Neural cell (in vitro differentiated cells): Measurements from ENCODE around the gene TRMO. TPM values are rescaled to one million over a fixed set of nuclear protein-coding genes. Genes with fewer than 3 reads are reported as not detected.

Experiments
- H2AFZ ChIP-seq: fragments of 200-600, 300-800 bp; sonication (generic), shearing (Covaris generic); 2 replicates; pipeline ENCODE4 v1.6.0; 2014; ENCODE audit warnings: low read depth, mild to moderate bottlenecking, antibody characterized with exemption, low read length, moderate library complexity
- H3F3A ChIP-seq: fragments of 200-600 bp; shearing (Covaris generic); 2 replicates; pipeline ENCODE4 v1.6.1; 2016; ENCODE audit warnings: mild to moderate bottlenecking, moderate library complexity, mixed read lengths, antibody characterized with exemption, low read length; ENCODE audit not compliant: insufficient read depth, poor library complexity, severe bottlenecking
- H3K27ac ChIP-seq: fragments of 200-600, 300-800 bp; sonication (generic), shearing (Covaris generic); 2 replicates; pipeline ENCODE4 v1.5.1; 2014; ENCODE audit warnings: mild to moderate bottlenecking, low read length, moderate library complexity
- H3K27me3 ChIP-seq: fragments of 300-800, 200-600 bp; sonication (generic), shearing (Covaris generic); 2 replicates; pipeline ENCODE4 v1.6.0; 2014; ENCODE audit warnings: mild to moderate bottlenecking, low read depth, low read length, moderate library complexity; ENCODE audit not compliant: insufficient read depth
- H3K36me3 ChIP-seq: fragments of 300-800, 200-600 bp; sonication (generic), shearing (Covaris generic); 2 replicates; pipeline ENCODE4 v1.5.1; 2014; ENCODE audit warnings: mild to moderate bottlenecking, antibody characterized with exemption, low read length, moderate library complexity; ENCODE audit not compliant: insufficient read depth
- H3K4me2 ChIP-seq: fragments of 300-800, 200-600 bp; sonication (generic), shearing (Covaris generic); 2 replicates; pipeline ENCODE4 v1.6.0; 2014; ENCODE audit warnings: mild to moderate bottlenecking, low read length
- H3K4me3 ChIP-seq: fragments of 300-800, 200-600 bp; sonication (generic), shearing (Covaris generic); 2 replicates; pipeline ENCODE4 v1.5.1; 2014; ENCODE audit warnings: mild to moderate bottlenecking, low read length, moderate library complexity
- H3K79me2 ChIP-seq: fragments of 200-600 bp; shearing (Covaris generic); replicated peaks from 2 replicates; pipeline ENCODE4 v1.6.0; 2014; ENCODE audit warnings: mild to moderate bottlenecking, low read length, moderate library complexity; ENCODE audit not compliant: insufficient read depth
- H3K9ac ChIP-seq: fragments of 300-800, 200-600 bp; sonication (generic), shearing (Covaris generic); 2 replicates; pipeline ENCODE4 v1.6.1; 2016; ENCODE audit warnings: mild to moderate bottlenecking, low read length, mixed read lengths
- H3K9me2 ChIP-seq: fragments of 200-600 bp; shearing (Covaris generic); 2 replicates; pipeline ENCODE4 v1.6.1; 2016; ENCODE audit warnings: mild to moderate bottlenecking, low read length, mixed read lengths; ENCODE audit not compliant: insufficient read depth
- H3K9me3 ChIP-seq: fragments of 200-600, 300-800 bp; sonication (generic), shearing (Covaris generic); 2 replicates; pipeline ENCODE4 v1.6.1; 2016; ENCODE audit warnings: mild to moderate bottlenecking, mixed run types, low read length, moderate library complexity, mixed read lengths
- H4K20me1 ChIP-seq: fragments of 200-600 bp; shearing (Covaris generic); 2 replicates; pipeline ENCODE4 v1.6.1; 2016; ENCODE audit warnings: mild to moderate bottlenecking, mixed run types; ENCODE audit not compliant: insufficient read depth
- EP300 ChIP-seq: fragments of 450-650 bp; conservative IDR thresholded peaks from 2 replicates; pipeline ENCODE4 v1.6.1; 2014; ENCODE audit warnings: antibody characterized with exemption, mild to moderate bottlenecking, moderate library complexity; ENCODE audit not compliant: poor library complexity, severe bottlenecking
- EZH2 ChIP-seq: fragments of 200-600, 300-800 bp; shearing (Covaris generic), sonication (generic); IDR thresholded peaks from 2 replicates; pipeline ENCODE4 v1.6.1; 2014; ENCODE audit warnings: antibody characterized with exemption, low read length, borderline replicate concordance, mild to moderate bottlenecking; ENCODE audit not compliant: insufficient read depth, poor library complexity, severe bottlenecking
- MXI1 ChIP-seq: fragments of 450-650 bp; conservative IDR thresholded peaks from 2 replicates; pipeline ENCODE4 v1.6.1; 2014; ENCODE audit warnings: antibody characterized with exemption, mild to moderate bottlenecking; ENCODE audit not compliant: poor library complexity, severe bottlenecking
- POLR2AphosphoS5 ChIP-seq: IDR thresholded peaks from 2 replicates; pipeline ENCODE4 v1.6.1; 2012
- RAD21 ChIP-seq: fragments of 450-650 bp; conservative IDR thresholded peaks from 2 replicates; pipeline ENCODE4 v1.6.1; 2014; ENCODE audit warnings: antibody characterized with exemption, mild to moderate bottlenecking, moderate library complexity
- SMC3 ChIP-seq: fragments of 450-650 bp; conservative IDR thresholded peaks from 2 replicates; pipeline ENCODE4 v1.6.1; 2014; ENCODE audit warnings: antibody characterized with exemption, mild to moderate bottlenecking, moderate library complexity; ENCODE audit not compliant: poor library complexity
- TAF1 ChIP-seq: IDR thresholded peaks from 2 replicates; pipeline ENCODE4 v1.6.1; 2012; ENCODE audit warnings: low read depth
- polyA plus RNA-seq: library from polyadenylated mRNA; depleted of rRNA; stranded (reverse); fragments of >200 nt; gene quantifications from 2 replicates; pipeline ENCODE4 v1.2.3, GENCODE V29; 2014
- TF ChIP-seq, protein P1 (sequence below): fragments of 450-650 bp; IDR thresholded peaks from 2 replicates; pipeline ENCODE4 v1.5.1; 2014; ENCODE audit warnings: antibody characterized with exemption, mild to moderate bottlenecking, moderate library complexity; ENCODE audit not compliant: poor library complexity, severe bottlenecking
- TF ChIP-seq, protein P2 (sequence below): IDR thresholded peaks from 2 replicates; pipeline ENCODE4 v1.6.1; 2012; ENCODE audit warnings: borderline replicate concordance

Gene TRMO
- polyA plus RNA-seq, 1 donor from 2014 or later = 15.4 TPM

DNA sequence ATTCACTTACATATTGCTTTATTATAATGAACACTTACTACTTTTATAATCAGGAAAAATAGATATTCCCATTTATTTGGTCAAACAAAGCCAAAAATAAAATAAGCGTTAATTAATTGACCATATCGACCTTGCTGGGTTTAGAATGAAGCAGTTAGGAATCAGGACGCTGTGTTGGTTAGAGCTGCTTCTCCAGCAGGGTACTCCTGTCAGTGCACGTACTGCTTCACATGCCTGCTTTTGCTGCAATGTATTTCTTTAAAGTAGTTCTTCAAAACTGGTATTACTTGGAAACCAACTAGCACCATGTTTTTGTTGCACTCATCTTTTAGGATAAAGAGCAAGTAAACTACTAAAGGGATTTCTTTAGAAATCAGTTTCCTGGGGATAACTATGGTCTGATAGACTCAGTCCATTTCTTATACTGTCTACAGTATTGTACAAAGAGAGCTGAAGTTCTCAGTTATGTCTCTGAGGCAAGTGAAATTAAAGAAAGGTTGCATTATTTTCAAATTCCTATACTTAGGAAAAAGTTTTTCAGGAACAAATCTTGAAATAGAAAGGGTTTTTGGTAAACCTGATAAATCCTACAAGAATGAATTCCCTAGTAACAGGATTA is 6.8 kb upstream of the TRMO start:
- H3K9me2 ChIP-seq = no peaks in the 10 kb centered on the region
- no peaks in the 10 kb centered on the region for H4K20me1 ChIP-seq
- TF ChIP-seq MXI1 (no peak), SMC3 (no peak), TAF1 (no peak), EZH2 (no peak), EP300 (no peak), POLR2AphosphoS5 (no peak)
- TF ChIP-seq, protein P1, sequence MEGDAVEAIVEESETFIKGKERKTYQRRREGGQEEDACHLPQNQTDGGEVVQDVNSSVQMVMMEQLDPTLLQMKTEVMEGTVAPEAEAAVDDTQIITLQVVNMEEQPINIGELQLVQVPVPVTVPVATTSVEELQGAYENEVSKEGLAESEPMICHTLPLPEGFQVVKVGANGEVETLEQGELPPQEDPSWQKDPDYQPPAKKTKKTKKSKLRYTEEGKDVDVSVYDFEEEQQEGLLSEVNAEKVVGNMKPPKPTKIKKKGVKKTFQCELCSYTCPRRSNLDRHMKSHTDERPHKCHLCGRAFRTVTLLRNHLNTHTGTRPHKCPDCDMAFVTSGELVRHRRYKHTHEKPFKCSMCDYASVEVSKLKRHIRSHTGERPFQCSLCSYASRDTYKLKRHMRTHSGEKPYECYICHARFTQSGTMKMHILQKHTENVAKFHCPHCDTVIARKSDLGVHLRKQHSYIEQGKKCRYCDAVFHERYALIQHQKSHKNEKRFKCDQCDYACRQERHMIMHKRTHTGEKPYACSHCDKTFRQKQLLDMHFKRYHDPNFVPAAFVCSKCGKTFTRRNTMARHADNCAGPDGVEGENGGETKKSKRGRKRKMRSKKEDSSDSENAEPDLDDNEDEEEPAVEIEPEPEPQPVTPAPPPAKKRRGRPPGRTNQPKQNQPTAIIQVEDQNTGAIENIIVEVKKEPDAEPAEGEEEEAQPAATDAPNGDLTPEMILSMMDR = no peak
- TF ChIP-seq, protein P2, sequence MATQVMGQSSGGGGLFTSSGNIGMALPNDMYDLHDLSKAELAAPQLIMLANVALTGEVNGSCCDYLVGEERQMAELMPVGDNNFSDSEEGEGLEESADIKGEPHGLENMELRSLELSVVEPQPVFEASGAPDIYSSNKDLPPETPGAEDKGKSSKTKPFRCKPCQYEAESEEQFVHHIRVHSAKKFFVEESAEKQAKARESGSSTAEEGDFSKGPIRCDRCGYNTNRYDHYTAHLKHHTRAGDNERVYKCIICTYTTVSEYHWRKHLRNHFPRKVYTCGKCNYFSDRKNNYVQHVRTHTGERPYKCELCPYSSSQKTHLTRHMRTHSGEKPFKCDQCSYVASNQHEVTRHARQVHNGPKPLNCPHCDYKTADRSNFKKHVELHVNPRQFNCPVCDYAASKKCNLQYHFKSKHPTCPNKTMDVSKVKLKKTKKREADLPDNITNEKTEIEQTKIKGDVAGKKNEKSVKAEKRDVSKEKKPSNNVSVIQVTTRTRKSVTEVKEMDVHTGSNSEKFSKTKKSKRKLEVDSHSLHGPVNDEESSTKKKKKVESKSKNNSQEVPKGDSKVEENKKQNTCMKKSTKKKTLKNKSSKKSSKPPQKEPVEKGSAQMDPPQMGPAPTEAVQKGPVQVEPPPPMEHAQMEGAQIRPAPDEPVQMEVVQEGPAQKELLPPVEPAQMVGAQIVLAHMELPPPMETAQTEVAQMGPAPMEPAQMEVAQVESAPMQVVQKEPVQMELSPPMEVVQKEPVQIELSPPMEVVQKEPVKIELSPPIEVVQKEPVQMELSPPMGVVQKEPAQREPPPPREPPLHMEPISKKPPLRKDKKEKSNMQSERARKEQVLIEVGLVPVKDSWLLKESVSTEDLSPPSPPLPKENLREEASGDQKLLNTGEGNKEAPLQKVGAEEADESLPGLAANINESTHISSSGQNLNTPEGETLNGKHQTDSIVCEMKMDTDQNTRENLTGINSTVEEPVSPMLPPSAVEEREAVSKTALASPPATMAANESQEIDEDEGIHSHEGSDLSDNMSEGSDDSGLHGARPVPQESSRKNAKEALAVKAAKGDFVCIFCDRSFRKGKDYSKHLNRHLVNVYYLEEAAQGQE = no peak

DNA sequence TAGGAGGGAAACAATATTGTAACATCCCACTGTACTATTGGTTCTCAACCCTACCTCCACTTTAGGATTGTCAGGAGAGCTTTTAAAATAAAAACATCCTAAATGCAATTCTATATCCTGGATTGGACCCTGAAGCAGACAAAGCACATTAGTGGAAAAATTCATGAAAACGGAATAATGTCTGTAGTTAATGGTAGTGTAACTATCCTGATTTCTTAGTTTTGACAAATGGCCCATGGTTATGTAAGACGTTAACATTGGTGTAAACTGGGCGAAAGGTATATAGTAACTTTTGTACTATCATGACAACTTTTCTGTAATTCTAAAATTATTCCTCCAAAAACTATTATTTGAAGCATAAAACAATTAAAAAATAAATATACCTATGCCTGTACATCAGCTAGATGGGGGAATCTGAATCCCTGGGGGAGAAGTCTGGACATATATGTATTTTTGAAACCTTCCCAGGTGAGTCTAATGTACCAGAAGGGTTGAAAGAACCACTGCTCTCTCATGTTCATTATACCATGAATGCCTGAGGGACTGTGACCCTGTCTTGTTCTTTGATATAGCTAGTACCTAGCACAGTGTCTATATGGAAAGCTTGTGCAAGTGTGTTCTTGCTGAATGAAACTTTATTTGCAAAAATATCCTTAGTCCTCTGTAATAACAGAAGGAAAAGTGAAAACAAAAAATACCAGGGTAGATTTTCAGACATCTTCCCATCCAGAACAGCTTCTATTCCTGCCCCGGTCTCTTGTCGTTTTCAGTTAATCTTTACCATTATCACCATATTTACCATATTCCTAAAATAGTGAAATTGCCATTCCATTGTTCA is 3.4 kb upstream of the TRMO start:
- Histone ChIP-seq H3K4me2 (no peak overlapping the region), H3K9ac (no peak overlapping the region)

More for the DNA sequence above, 6.8 kb upstream of the TRMO start:
- Histone ChIP-seq H3K36me3 (no peaks in the 10 kb centered on the region), H3K9ac (no peak overlapping the region), H3K27ac (no peak overlapping the region), H3F3A (no peaks in the 10 kb centered on the region), H3K4me2 (no peak overlapping the region), H3K4me3 (no peak overlapping the region), H3K27me3 (peaks cover 65% of the 10 kb centered on the region), H2AFZ (no peak overlapping the region), H3K9me3 (no peaks in the 10 kb centered on the region), H3K79me2 (no peaks in the 10 kb centered on the region)

More for the DNA sequence above, 3.4 kb upstream of the TRMO start:
- H3K27me3 ChIP-seq = peaks cover 52% of the 10 kb centered on the region
- no peaks in the 10 kb centered on the region for H3K9me2 ChIP-seq
- H3F3A ChIP-seq = no peaks in the 10 kb centered on the region
- H3K9me3 ChIP-seq = no peaks in the 10 kb centered on the region
- TF ChIP-seq EP300 = no peak
- TF ChIP-seq TAF1 = no peak
- no peak for TF ChIP-seq RAD21
- TF ChIP-seq SMC3 = no peak
- TF ChIP-seq, protein P2 = no peak
- no peak for TF ChIP-seq POLR2AphosphoS5
- no peak for TF ChIP-seq EZH2
- TF ChIP-seq MXI1 = no peak
- TF ChIP-seq, protein P1 = no peak
- H2AFZ ChIP-seq = no peak overlapping the region
- no peaks in the 10 kb centered on the region for H4K20me1 ChIP-seq
- no peak overlapping the region for H3K4me3 ChIP-seq
- H3K79me2 ChIP-seq = peaks cover 4% of the 10 kb centered on the region
- H3K36me3 ChIP-seq = no peaks in the 10 kb centered on the region
- no peak overlapping the region for H3K27ac ChIP-seq
